Neural crest cell (in vitro differentiated cells): ENCODE results near the gene NRXN3. TPM values are rescaled to one million over a fixed set of nuclear protein-coding genes. Genes with fewer than 3 reads are reported as not detected.

Experiments
- DNase-seq: peaks from one replicate; pipeline ENCODE4 v3.0.0; 2021; ENCODE audit warnings: low read depth, mixed read lengths, low spot score
- H3K27ac Mint-ChIP-seq: one replicate; pipeline ENCODE4 v1.8.0; 2021; ENCODE audit warnings: mild to moderate bottlenecking, mixed read lengths; ENCODE audit not compliant: unreplicated experiment
- H3K27me3 Mint-ChIP-seq: 2 replicates; pipeline ENCODE4 v1.8.0; 2021; ENCODE audit warnings: low read depth, mild to moderate bottlenecking, mixed read lengths
- H3K36me3 Mint-ChIP-seq: 2 replicates; pipeline ENCODE4 v1.8.0; 2021; ENCODE audit warnings: low read depth, mild to moderate bottlenecking, mixed read lengths
- H3K4me1 Mint-ChIP-seq: 2 replicates; pipeline ENCODE4 v1.8.0; 2021; ENCODE audit warnings: mixed read lengths
- H3K4me3 Mint-ChIP-seq: one replicate; pipeline ENCODE4 v1.8.0; 2021; ENCODE audit warnings: mild to moderate bottlenecking, mixed read lengths
- H3K9me3 Mint-ChIP-seq: 2 replicates; pipeline ENCODE4 v1.8.0; 2021; ENCODE audit warnings: mixed read lengths
- total RNA-seq: library from RNA; stranded (reverse); gene quantifications from 2 replicates; pipeline ENCODE4 v1.2.1, GENCODE V29; 2021
- TF ChIP-seq, protein P1 (sequence below): fragments of 200-600 bp; sonication (generic); conservative IDR thresholded peaks from 2 replicates; pipeline ENCODE4 v1.5.0; 2021; ENCODE audit warnings: antibody characterized with exemption, mild to moderate bottlenecking

NRXN3 gene
- total RNA-seq, 1 donor from 2014 or later = 2.5 TPM

DNA sequence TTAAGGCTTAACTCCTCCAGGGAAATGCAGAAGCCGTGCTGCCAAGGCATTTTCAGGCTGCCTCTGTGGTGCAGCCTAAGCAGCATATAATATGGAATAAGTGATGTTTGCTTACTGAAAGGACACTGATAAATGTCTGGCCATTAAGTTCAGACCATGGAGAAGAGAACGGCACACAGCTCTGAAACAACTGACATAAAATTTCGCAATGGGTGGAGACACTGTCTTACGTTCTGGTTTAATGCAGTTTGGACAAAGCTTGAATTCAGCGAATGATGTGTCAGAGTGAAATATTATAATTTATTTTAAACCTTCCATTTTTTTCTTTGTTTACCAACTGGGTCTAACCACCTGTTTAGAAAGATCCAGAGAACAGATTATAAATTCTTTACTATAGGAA, 27.2 kb upstream of the NRXN3 start:
- TF ChIP-seq, protein P1, sequence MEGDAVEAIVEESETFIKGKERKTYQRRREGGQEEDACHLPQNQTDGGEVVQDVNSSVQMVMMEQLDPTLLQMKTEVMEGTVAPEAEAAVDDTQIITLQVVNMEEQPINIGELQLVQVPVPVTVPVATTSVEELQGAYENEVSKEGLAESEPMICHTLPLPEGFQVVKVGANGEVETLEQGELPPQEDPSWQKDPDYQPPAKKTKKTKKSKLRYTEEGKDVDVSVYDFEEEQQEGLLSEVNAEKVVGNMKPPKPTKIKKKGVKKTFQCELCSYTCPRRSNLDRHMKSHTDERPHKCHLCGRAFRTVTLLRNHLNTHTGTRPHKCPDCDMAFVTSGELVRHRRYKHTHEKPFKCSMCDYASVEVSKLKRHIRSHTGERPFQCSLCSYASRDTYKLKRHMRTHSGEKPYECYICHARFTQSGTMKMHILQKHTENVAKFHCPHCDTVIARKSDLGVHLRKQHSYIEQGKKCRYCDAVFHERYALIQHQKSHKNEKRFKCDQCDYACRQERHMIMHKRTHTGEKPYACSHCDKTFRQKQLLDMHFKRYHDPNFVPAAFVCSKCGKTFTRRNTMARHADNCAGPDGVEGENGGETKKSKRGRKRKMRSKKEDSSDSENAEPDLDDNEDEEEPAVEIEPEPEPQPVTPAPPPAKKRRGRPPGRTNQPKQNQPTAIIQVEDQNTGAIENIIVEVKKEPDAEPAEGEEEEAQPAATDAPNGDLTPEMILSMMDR = no peak
- peaks cover 35% of the 10 kb centered on the region for H3K27me3 Mint-ChIP-seq
- H3K27ac Mint-ChIP-seq = no peak overlapping the region

GRCh38 chr14:78143489-78144145, 26.6 kb upstream of the NRXN3 start:
- Mint-ChIP-seq H3K4me1 (no peaks in the 10 kb centered on the region), H3K9me3 (no peaks in the 10 kb centered on the region), H3K4me3 (no peak overlapping the region), H3K27me3 (peaks cover 40% of the 10 kb centered on the region), H3K36me3 (no peaks in the 10 kb centered on the region), H3K27ac (no peak overlapping the region)
- no peak for DNase-seq
- TF ChIP-seq, protein P1 = no peak

More for the DNA sequence above, 27.2 kb upstream of the NRXN3 start:
- no peaks in the 10 kb centered on the region for H3K4me1 Mint-ChIP-seq
- no peaks in the 10 kb centered on the region for H3K9me3 Mint-ChIP-seq
- no peaks in the 10 kb centered on the region for H3K36me3 Mint-ChIP-seq
- DNase-seq = no peak
- H3K4me3 Mint-ChIP-seq = no peak overlapping the region

GRCh38 chr14:78152201-78153063, 17.7 kb upstream of the NRXN3 start:
- no peaks in the 10 kb centered on the region for H3K36me3 Mint-ChIP-seq
- no peak overlapping the region for H3K27ac Mint-ChIP-seq
- TF ChIP-seq, protein P1 = no peak
- no peak for DNase-seq
- H3K27me3 Mint-ChIP-seq = peaks cover 49% of the 10 kb centered on the region
- H3K9me3 Mint-ChIP-seq = no peaks in the 10 kb centered on the region
- H3K4me1 Mint-ChIP-seq = no peaks in the 10 kb centered on the region
- no peak overlapping the region for H3K4me3 Mint-ChIP-seq

DNA sequence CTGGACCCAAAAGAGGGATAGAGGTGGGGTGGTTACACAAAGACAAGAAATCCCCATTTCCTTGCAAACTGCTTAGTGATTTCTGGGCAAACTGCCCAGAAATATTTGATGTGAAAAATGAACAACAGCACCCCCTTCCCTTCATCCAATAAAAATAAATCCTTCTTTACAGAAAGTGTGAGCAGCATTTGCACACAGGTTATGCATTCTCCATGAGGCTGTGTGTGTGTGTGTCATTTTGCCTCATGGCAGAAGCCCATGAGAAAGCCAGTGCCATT, 17.2 kb upstream of the NRXN3 start:
- peaks cover 50% of the 10 kb centered on the region for H3K27me3 Mint-ChIP-seq
- H3K27ac Mint-ChIP-seq = no peak overlapping the region
- H3K4me3 Mint-ChIP-seq = no peak overlapping the region
- H3K4me1 Mint-ChIP-seq = no peaks in the 10 kb centered on the region
- no peak for DNase-seq
- no peaks in the 10 kb centered on the region for H3K9me3 Mint-ChIP-seq
- H3K36me3 Mint-ChIP-seq = no peaks in the 10 kb centered on the region
- TF ChIP-seq, protein P1 = no peak

DNA sequence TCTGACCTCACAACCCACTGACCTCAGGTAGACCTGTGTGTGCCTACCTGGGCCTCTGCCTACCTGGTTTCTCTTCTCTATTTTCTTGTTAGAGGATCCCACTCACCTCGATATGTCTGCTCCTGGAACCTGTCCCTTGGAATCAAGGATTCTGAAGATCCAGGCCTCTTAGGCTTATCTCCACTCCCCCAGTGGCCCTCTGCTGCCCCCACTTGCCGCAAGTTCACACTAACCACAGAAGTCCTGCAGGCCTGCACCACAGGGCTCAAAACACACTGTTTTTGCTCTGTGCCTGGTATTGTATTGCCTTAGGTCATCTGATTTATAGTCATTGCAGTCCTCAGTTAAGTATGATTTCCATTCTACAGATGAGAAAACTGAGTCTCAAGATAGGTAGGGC, 15.3 kb upstream of the NRXN3 start:
- H3K27me3 Mint-ChIP-seq = peaks cover 48% of the 10 kb centered on the region
- DNase-seq = no peak
- no peaks in the 10 kb centered on the region for H3K9me3 Mint-ChIP-seq
- no peaks in the 10 kb centered on the region for H3K4me1 Mint-ChIP-seq
- H3K4me3 Mint-ChIP-seq = no peak overlapping the region
- H3K36me3 Mint-ChIP-seq = no peaks in the 10 kb centered on the region
- TF ChIP-seq, protein P1 = no peak
- H3K27ac Mint-ChIP-seq = peak overlapping the region; percentile 31
